ENCODE data around the gene SLX4IP.

- TF ChIP-seq CTCF (IDR thresholded peaks at IDR 0.05), result no peak
- TF ChIP-seq POLR2A (IDR thresholded peaks at IDR 0.05), result no peak
- TF ChIP-seq POLR2AphosphoS5 (IDR thresholded peaks at IDR 0.05), result no peak
Observed at GRCh38 chr20:10461495-10461894, 26.4 kb downstream of the SLX4IP start.

Measured in prostate gland (tissue), 2 donors.